GM18526 (cell line): ENCODE measurements around the gene RBM44.

ENCODE experiments used
- POLR2A ChIP-seq: IDR thresholded peaks from 3 replicates; pipeline ENCODE4 v1.6.1; 2011; ENCODE audit not compliant: insufficient read length; ENCODE audit errors: extremely low read depth

Gene RBM44, protein sequence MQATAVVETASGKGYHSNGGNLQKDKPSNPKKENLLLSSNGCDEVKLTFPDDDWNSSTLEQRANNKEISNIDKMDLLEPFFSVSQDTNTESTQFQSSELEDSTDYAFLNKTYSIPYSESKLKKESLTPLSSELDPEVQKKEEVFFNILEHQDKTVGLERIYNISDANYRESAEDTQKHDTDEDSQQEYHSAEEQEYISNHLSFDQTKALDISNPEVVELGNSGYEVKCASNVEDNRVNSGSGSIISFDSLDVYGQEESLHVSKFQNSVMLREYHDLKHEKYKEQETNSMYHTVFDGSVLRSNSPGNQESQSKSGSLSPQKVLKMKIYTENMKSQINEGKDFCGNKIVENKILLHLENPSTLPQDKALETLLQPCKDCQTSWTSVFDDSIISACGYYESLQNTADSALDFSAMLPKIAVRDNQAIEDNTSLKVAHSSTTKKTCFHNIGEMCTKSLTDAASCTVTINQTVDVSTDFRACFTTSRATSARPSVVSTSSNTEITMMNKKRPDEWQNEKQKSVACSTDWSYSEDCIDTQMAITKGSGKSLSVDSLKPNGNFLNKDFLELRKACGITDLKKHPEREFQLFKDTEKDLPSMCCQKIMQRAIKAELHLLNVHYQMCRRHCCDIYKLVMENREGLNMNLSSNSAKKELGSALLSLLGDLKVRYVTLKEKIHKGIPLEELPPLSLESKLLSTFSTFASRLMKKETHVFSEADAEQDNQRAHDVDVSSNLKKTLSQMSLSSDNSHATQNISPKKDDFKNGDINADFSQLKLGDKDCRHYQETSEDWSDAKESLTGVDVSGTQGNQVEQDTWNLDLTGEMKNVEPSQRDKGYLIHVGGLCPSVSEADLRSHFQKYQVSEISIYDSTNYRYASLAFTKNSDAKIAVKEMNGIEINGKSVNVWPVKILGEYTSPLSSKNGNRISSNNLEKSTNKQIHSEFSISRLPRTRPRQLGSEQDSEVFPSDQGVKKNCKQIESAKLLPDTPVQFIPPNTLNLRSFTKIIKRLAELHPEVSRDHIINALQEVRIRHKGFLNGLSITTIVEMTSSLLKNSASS

DNA sequence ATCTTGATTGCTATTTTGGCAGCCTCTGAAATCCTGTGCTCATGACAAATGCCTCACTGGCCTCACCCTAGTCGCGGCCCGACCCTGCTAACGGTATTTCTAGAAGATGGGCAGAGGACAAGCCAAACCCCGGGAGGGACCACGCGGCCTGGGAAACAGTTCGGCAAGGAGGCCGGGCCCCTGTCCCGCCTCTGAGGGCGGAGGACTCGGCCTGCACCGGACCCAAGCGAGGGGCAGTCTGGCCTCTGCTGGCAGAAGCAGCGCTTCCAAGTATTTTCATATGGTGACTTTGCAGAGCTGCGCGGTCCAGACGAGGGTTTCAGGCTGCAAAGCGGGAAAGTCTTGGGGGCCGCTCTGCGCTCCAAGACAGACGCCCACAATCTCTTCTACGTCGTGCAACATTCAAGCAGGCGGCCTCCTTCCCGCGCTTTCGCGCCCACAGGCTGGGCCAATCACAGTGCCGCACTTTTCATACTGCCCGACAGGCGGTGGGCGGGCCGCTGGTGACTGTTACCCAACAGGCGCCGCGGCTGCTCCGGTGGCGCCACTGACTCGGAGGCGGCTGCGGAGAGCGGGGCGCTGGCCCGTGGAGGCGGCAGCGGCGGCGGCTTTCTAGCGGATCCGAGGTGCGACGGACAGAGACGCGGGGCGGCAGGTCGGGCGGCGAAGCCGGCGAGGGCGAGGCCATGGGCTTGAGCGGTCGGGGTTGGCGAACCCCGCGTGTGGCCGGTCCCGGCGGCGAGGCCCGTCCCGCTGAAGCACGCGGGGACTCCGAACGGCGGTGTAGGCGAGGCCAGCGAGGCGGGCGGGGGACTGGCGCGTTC lies at the start of gene RBM44:
RBM44 (plus strand) TSS at position 544 of the 824 bp plus-strand sequence. CDS start 14,831 bp downstream, outside the sequence.
- TF ChIP-seq POLR2A = no peak

DNA sequence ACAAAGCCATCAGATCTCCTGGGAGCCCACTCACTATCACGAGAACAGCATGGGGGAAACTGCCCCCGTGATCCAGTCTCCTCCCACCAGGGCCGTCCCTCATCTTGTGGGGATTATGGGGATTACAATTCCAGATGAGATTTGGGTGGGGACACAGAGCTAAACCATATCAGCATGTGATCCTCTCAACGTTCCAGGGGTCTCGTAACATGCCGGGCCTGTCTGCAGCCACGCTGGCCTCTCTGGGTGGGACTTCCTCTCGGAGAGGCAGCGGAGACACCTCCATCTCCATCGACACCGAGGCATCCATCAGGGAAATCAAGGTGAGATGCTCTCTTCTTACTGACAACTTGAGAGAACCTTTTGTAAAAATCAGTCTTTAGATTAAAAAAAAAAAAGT lies 49.6 kb upstream of the RBM44 start:
- TF ChIP-seq POLR2A = no peak

DNA sequence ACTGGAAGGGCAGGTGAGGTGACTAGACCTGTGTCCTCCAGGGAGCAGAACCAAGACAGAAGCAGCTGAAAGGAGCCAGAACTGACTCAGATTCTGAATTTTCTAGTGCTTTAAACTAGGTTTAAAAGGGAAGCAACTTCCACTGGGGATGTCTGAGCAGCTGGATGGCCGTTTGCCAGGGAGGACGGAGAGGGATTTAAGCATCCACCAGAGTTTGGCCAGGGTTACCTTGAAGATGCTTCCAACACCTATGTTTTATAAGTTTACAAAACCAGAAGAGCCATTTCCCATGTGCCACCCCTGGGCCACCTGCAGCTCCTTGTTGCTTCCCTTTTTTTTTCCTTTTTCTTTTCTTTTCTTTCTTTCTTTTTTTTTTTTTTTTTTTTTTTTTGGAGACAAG lies 48.6 kb upstream of the RBM44 start:
- no peak for TF ChIP-seq POLR2A

DNA sequence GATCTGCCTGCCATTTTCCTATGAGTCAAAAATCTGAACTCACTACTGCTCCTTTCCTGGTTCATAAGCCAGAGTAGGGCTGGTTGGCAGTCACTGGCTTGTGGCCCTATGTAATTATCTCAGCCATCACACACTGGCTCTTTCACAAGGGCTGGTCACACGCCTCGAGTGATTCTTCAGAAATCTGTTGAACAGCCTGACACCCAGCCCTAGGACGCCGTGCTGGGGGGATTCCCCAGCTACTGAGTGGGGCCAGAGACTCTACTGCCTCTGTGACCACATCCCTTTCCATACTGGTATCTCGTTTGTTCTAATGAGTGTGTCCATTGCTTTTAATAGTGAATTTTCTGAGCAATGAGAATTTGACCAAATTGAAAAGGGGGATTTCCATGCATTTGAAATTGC lies 45.8 kb upstream of the RBM44 start:
- TF ChIP-seq POLR2A = no peak

DNA sequence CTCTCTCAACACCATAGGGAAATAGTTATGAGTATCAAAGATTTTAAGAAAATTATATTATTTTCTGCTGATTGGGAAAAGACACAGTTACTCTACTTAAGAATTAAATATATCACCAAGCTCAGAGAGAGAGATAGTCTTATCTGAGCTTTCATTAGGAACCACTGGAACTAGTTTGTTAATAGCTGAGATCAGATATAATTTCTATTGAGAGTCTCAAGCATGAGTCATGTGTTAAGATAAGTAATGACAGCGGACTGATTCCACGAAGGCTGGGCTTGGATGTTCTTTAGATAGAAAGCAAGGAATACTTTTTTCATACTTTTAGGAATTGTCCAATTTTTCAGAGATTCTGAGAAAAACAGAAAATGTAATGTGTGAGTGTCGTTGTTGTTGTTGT lies 44.4 kb upstream of the RBM44 start:
- no peak for TF ChIP-seq POLR2A

DNA sequence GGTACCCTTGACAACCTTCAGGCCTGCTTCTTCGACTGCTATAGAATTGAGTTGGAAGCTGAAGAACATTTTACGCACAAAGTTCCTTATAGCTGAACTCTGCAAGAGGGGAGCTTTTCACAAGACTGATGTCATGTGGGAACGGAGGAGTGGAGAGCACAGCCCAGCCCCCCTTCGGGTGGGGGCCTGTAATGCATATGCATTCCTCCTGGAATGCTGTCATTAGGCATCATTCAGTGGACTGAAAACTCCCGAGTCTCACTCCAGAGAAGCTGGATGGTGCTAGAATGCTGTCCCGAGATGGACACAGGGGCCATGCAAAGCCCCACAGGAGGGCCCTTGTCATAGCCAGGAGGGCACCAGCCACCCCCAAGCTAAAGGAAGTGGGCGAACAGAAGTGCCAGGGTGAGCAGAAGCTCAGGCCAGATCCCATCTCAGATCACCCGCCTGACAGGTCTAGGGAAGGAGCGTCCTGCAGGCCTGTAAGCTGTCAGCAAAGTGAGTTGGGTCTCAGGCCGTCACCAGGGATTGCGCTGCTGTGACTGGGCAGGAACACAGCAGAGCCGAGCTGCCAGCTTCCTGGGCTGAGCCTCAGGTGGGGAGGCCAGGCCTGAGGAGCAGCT lies 43.8 kb upstream of the RBM44 start:
- TF ChIP-seq POLR2A = no peak

DNA sequence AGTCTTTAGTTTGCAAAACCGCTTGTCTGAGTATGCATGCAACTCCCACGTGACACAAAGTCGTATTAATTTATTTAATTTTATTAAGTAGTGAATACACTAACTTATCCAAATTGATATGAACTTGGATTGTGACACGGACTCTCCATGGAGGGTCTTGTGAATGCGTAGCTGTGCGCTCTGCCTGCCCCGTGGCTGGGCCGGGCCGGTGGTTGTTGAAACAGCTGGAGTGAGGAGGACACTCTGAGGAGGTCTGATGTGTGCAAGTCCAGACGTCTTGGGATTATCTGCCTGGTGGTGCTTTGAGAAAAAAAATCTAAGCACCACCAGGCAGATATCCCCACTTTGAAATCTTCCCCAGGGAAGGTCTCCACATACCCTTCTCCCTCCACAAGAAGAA lies 41.0 kb upstream of the RBM44 start:
- TF ChIP-seq POLR2A = no peak

DNA sequence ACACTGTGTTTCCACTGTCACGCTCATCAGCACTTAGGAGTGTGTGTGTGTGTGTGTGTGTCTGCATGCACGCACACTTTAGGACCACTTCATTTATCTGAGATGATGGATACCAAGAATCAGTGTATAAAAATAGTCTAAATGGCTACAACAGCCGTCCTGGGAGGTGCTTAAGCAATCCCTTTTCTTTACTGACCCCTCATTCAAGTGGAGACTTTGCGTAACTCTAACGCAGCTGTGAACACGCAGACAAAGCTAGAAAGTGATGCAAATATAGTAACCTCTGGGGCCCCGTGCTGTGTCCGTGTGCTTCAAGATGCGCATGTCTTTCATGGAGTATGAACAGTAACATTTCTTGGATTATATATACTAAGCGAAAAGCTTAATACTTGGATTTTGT lies 40.4 kb upstream of the RBM44 start:
- TF ChIP-seq POLR2A = no peak

DNA sequence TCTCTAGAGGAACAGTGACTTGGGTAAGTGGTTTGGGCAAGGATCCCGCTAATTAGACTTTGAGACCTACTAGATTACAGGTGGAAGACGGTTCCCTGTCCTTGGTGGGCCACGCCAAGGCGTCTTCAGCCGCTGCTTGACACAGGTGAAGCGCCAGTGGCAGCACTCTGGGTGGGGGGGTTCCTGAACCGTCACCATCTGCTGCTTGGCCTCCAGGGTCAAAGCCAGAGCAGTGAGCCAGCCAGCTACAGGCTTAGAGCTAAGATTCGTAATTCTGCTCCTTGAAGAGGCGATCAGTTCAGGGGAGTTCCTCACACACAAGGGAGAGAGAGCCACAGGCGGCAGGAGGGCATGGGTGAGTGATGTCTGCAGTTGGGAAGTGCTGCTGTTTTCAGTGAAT lies 39.4 kb upstream of the RBM44 start:
- TF ChIP-seq POLR2A = no peak

DNA sequence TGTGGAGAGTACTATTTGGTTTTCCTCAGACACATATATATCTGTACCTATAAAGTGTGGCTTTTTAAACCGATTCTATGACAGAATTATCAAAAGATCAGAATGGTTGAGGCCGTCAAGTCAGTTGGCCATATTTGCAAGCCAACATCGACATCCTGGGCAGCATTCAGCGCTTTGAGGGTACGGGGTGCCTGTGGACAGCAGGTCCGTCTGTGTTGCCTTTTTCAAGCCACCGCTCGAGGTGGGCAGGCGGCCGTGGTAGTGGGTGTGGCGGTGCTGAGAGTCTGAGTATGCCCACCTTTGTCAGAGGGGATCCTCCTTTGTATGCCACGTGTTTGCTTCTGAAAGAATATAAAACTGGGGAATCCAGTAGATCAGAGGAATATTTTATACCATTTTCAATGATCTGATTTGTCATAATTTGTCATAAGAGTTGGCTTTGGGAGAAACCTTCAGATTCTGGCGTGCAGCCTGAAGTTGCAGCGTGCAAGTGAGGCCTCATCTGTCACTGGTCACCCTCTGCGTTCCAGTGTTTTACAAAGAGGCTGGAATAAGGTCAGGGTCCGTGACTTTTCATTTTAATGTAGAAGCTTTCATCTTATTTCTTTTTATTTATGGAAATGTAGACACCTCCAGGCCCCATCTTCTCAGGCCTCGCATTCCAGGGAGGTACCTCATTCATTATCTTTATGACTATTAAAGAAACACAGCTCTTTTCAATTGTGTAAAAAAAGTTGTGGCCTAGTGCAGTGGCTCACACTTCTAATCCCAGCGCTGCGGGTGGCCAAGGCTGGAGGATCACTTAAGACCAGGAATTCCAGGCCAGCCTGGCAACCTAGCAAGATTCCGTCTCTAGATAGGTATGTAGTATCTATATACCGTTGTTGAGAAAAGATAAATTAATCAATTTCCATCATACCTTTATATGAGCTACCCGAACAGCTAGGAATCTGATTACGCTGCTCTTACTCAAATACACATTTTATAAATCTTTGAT lies 37.8 kb upstream of the RBM44 start:
- TF ChIP-seq POLR2A = no peak

DNA sequence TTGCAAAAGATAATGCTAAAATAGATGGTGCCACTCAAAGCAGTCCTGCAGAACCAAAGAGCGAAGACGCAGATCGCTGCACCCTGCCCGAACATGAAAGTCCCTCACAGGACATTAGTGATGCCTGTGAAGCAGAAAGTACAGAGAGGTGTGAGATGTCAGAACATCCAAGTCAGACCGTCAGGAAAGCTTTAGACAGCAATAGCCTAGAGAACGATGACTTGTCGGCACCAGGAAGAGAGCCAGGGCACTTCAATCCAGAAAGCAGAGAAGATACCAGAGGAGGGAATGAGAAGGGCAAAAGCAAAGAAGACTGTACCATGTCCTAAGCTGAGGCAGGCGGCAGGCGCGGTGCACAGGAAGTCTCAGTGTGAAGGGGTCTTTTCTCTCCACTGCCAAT lies 34.8 kb upstream of the RBM44 start:
- TF ChIP-seq POLR2A = no peak

DNA sequence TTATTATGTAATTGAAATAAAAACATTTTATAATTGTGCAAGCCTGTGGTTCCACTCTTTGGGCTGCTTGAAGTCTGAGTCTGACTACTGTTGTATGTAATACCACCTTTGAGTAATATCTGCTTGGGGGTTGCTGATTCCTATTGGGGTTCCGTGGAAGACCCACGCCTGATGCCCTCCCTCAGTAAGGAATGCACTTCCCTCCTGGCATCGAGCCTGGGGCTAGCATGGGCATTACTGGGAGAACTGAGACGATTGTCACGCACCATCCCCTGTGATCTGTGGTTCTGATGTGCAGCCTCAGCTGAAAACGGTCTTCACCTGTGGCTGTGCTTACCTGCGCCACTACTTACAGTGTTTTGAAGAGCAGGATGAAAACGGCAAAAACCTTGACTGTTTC lies 32.7 kb upstream of the RBM44 start:
- no peak for TF ChIP-seq POLR2A

DNA sequence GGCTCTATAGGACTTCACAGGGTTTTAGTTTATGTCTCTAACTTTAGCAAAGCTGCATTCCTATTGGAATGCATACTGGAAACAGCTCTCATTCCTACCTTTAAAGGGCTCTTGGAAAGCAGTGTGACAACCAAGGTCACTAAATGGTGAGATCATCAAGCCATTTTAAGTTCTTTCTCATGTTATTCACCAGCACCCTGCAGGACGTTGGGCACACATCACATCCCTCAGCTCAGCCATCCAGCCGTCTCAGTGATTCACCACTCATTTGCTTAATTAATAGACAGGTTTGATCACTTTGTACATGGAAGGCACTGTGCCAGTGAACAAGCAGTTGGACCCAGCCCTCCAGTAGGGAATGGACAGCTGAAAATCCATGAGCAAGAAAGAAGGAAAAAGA lies 32.2 kb upstream of the RBM44 start:
- TF ChIP-seq POLR2A = no peak
